SKM-1 (cell line): Measurements from ENCODE around the gene BIRC6.
A peak's percentile ranks its signal among the peaks of the same experiment; 100 is the strongest.
"Not testable (repeated sequence)": the region's sequence is repeated elsewhere in the genome, so short reads cannot be mapped to it uniquely, and the experiment has no call there.

Source experiments
- DNase-seq: peaks from one replicate; lab custom pipeline; 2025; ENCODE audit not compliant: unreplicated experiment; lab: John Stamatoyannopoulos, UW

BIRC6 gene

DNA sequence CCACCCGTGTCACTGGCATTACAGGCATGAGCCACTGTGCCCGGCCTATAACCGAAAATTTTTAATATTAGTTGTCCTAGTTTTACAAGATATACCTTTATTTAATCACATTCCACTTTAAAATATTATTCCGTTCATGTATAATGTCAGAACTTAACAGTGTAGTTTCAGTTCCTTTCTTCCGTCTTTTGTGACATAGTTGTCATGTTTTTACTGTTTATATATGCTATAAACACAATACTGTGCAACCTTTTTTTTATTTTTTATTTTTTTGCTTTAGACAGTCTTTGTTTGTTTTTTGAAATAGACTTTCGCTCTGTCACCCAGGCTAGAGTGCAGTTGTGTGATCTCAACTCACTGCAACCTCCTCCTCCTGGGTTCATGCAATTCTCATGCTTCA lies 141.5 kb downstream of the BIRC6 start:
- DNase-seq: no peak

DNA sequence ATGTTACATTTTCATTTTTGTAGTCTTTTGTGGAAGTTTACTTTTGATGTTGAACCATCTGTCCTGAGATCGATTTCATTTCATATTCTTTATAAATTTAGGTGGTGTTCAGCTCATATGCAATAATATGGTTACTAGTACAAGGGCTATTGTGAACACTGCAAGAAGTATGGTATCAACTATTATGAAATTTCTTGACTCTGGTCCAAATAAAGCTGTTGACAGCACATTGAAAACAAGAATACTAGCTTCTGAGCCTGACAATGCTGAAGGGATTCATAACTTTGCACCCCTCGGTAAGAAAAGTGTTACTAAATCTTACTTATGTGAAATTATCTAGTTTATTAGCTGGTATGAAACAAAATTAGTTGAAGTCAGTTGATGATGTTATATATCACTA lies 146.1 kb downstream of the BIRC6 start:
- DNase-seq: no peak

DNA sequence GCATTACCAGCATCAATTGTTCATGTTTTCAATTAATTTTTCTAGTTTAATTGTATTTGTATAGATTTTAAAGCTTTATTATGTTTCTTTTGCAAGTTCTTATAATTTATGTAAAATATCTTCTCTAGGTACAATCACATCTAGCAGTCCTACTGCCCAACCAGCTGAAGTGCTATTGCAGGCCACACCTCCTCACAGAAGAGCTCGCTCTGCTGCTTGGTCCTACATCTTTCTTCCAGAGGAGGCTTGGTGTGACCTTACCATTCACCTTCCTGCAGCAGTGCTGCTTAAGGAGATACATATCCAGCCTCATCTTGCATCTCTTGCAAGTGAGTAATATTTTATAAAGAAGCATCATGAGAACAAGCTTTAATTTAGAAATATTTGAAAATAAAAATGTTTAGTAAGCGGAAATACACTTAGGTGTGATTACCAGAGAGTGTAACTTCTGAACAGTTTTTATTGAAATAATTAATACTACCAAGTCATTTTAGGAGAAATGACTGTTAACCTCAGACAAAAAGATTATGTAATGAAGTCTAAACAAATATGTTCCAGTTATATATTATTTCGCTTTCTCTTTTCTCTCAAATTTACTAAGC lies 148.2 kb downstream of the BIRC6 start:
- no peak for DNase-seq

DNA sequence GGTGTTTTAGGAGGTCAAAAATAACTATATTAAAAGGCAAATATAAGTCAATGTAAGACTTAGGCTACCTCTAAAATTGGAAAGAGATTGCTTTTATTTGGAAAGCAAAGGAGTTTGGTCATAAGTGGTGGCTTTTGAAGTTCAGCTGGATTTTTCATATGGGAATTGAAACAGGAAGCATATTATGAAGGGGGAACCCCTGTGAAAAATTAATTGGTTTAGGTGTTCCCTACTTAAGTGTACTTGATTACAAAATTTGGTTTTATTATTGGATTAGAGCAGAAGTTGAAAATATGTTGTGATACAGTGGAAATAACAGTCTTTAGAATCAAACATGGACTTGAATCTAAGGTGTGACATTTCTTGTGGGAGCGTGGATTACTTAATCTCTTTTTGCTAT lies 149.6 kb downstream of the BIRC6 start:
- no peak for DNase-seq

DNA sequence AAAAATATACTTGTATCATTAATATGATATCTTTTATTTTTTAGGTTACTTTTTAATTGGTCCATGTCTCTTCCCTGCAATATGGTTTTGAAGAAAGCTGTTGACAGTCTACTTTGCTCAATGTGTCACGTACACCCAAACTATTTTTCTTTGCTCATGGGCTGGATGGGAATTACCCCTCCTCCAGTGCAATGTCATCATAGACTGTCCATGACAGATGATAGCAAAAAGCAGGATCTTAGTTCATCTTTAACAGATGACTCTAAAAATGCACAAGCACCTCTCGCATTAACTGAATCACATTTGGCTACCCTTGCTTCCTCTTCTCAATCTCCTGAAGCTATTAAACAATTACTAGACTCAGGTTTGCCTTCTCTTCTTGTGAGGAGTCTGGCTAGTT lies 158.1 kb downstream of the BIRC6 start:
- no peak for DNase-seq

DNA sequence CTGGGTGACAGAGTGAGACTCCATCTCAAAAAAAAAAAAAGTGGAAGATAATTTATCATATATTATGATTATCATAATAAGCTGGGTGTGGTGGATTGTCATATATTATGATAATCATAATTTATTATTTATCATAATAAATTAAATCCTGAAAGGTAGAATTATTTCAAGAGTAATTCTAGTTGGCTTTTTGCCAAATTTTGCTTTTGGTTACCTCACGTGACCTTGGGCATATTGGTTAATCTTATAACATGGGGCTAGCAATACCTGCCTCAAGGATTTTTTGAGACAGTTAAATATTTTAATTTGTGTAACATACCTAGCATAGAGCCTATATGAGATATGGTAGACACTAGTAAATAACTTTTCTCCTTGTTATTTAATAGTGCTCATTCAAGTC lies 159.7 kb downstream of the BIRC6 start:
- no peak for DNase-seq

DNA sequence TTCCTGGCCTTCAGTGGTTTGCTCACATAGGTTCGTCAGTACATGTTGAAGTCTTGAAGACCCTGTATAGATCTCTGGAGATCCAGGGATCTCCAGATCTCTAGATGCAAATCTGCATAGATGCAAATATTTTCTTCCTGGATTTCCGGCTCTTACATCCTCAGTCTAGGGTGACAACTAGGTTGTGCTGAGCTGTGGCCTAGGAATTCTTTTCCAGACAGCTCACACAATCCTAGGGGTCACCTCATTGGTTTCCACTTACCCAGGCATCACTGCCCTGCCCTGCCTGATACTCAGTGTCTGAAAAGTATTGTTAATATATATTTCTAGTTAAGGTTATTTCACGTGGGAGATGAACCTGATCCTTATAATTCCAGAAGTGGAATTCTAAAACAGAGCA lies 165.9 kb downstream of the BIRC6 start:
- DNase-seq: no peak

DNA sequence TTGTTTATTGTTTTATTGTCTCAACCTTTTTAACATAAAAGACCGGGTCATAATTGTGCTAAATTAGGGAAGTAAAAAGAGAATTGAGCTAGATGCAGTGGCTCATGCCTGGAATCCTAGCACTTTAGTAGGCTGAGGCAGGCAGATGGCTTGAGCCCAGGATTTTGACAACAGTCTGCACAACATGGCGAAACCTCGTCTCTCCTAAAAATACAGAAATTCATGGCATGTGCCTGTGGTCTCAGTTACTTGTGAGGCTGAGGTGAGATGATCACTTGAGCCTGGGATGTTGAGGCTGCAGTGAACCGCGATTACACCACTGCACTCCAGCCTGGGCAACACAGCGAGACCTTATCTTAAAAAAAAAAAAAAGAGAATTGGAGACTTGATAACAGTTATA lies 166.9 kb downstream of the BIRC6 start:
- DNase-seq: no peak

DNA sequence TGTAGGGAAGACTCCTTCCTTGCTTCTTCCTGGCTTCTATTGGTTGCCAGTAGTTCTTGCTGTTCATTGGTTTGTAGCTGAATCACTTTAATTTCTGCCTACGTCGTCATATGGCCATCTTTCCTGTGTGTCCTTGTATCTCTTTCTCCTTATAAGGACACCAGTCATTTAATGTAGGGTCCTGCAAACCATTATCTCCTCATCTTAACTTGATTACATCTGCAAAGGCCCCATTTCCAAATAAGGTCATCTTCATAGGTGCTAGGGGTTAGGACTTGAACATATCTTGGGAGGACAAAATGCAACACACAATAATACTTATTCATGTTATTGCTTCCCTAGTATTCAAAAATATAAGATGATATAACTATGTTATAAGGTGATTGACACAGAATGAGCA lies 175.5 kb downstream of the BIRC6 start:
- no peak for DNase-seq

DNA sequence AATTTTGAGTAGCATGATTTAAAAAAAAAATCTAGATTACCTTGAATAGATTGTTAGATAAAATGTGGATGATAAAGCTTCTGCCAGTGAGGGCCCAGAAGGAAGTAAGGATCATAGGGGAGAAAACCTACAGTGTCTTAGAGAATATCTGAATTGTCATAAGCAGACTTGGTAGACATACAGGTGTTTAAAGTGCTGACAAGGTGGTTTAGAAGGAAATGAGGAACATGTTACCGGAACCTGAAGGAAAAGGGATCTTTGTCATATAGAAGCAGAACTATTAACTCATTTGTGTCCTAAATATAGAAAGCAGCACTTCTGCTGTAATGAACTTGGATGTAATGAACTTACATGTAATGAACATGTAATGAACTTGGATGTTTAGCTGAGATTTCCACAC lies 176.1 kb downstream of the BIRC6 start:
- DNase-seq: no peak

DNA sequence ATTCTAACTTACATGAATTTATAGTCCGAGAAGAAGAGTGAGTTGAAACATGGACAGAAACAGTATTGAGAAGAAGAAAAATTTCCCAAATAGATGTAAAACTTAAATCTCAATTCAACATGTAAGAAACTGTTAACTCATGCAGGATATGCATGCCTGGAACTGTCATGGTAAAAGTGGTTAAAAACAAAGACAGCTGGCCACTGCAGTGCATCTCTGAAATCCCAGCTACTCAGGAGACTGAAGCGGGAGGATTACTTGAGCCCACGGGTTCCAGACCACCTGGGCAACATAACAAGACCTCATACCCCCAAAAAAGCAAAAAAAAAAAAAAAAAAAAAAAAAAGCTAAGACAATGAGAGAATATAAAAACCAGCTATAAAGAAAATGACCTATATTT lies 178.0 kb downstream of the BIRC6 start:
- DNase-seq: no peak

DNA sequence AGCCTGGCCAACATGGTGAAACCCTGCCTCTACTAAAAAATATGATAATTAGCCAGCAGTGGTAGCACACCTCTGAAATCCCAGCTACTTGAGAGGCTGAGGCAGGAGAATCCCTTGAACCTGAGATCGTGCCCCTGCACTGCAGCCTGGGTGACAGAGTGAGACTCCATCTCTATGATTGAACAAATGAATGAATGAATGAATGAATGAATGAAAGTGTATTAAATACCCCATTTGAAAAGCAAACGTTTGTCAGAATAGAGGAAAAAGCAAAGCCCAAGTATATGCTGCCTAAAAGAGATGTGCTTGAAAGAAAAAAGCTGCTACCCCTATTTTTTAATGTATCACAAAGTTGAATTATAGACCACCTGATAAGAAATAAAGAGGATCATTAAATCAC lies 181.9 kb downstream of the BIRC6 start:
- DNase-seq: no peak

DNA sequence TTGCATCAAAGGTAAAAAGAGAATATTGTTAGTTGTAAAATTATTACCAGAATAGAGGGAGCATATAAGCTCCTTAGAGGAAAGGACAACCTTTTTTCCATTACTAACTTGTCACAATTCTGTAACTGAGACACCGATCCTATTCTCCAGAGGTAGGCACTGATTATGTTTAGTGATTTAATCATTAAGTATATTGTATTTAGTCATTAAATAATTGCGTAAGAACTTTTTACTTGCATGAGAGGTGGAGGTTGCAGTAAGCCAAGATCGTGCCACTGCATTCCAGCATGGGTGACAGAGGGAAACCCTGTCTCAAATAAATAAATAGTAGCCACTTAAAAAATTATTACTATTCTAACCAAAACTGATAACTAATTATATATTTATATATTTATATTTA lies 195.7 kb downstream of the BIRC6 start:
- DNase-seq: not testable (repeated sequence)

DNA sequence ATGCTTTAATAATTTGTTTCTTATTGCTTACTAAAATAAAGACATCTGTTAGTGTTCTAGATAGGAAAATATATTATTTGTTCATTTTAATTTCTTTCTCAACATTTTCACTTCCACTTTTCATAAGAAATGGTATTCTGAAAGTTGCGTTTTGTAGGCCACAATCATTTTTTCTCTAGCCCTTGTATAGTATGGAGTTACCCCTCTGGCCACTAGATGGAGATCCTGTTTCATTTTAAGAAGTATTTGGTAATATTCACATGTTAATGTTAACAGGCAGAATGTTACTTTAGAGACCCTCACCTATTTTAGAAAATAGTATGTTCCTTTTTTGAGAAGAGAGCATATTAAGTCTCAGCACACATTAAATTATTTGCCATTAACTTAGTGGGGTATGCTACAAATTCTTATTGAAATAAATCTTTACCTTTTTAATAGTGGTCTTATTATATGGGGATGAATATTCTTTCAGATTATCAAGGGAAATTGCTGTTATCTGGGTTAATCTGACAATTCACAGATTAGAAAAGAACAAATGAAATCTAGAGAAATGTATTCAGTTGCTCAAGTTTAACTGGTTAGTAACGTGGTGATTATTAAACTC lies 197.1 kb downstream of the BIRC6 start:
- peak; percentile 67 for DNase-seq

DNA sequence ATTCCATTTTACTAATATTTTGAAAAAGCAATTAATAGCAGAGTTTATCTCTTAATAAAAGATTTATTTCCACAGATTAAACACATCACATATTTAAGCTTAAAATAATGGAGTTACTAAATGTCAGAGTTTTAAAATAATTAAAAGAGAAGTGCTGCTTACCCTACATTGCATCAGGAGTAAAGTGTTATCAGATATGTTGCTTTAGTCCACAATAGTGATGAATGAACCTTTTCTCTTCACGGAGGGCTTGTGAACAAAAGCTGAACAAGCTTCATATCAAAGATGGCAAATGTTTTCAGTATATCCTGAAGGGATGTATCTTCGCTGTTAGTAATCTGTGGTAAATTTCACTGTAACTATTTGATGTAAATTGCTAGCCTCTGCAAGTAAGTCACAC lies 201.7 kb downstream of the BIRC6 start:
- DNase-seq: no peak

DNA sequence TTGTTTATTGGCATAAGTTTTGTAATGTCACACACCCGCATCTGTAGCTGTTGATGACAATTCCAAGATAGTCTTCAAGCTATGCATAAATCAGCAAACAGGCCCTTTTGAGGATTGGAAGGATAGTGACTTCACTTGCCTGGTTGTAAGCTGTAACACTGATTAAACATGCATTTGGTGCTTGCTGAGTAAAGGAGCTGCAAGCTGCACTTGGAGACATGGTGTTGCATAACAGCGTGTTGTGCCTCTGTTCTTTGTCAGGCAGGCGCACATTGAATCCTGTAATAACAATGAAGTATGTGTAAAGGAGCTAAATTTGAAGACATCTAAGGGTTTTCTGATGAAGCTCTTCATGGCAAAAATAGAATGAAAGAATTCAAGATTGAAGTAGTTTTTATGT lies 202.3 kb downstream of the BIRC6 start:
- no peak for DNase-seq

DNA sequence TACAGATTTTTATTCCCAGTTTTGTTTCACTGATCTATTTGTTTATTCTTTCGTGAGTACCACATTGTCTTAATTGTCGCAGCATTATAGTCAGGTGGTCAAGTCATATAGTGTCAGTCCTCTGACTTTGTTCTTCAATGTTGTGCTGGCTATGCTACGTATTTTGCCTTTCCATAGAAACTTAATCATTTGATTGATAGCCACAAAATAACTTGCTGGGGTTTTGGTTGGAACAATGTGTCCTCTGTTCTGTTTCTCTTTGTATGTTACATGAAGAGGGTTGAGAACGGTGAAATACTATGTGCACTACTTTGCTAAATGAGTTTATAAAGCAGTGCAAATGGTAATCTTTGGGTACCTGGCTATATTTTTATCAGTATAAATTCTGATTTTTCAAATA lies 206.1 kb downstream of the BIRC6 start:
- no peak for DNase-seq

DNA sequence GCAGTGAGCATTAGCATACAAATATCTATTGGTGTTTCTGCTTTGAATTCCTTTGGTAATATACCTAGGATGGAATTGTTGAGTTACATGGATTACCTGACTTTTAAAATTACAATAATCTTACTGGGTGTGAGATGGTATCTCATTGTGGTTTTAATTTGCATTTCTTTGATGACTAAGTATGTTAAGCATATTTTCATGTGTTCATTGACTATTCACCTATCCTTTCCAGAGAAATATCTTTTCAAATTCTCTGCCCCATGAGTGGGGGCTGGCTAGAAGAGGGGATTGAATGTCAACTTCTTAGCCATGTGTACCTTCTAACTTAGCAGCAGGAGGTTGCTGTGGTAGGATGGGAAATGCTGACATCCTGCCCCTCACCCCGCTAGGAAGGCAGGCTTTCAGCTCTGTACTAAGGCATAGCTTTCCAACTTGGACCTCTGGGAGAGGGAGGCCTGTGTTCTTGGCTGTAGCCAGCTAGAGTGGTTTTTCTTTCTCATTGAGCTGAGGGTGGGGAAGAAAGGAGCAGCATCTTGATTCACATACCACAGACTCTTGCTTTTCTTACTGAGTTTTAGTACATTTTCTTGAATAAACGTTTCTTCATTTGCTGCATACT lies 207.7 kb downstream of the BIRC6 start:
- no peak for DNase-seq

DNA sequence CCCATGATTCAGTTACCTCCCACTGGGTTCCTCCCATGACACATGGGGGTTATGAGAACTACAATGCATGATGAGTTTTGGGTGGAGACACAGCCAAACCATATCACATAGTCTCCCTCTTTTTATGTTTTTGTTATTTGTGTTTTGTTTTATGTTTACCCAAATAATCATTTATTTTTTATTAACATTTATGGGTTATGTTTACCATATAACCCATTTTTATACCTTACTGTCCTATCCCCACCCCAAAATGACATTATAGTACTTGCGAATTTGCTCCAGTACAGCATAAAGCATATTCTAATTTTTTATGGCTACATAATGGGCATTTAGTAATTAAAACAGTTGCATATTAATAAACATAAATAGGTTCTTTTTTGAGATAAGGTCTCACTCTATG lies 209.1 kb downstream of the BIRC6 start:
- no peak for DNase-seq

DNA sequence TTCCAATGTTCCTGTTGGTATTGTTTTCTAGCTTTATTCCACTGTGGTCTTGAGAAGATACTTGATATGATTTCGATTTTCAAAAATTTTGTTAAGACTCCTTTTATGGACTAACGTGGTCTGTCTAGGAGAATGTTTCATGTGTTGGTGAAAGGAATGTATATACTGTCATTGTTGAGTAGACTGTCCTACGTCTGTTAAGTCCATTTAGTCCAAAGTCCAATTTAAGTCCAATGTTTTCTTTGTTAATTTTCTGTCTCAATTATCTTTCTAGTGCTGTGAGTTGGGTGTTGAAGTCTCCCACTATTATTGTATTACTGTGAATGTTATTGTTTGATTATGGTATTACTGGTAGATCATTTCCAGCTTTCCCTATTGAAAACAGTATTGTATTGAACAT lies 215.2 kb downstream of the BIRC6 start:
- no peak for DNase-seq

DNA sequence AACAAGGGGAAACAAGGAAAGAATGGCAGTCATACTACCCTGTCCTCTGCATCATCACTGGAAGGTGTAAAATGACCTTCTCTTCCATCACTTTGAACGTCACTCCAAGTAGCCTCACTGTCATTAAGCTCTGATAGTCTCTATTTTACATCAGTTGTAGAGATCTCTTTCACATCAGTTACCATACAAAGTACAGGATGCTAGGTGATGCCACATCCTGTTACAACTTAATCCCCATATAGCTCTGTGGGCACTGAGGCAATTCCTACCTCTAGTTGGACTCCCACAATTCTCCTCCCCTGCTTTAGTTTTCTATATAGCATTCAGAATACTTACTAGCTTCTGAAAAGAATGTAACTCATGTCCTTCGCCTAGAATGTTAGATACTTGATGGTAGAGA lies 215.9 kb downstream of the BIRC6 start:
- DNase-seq: no peak

DNA sequence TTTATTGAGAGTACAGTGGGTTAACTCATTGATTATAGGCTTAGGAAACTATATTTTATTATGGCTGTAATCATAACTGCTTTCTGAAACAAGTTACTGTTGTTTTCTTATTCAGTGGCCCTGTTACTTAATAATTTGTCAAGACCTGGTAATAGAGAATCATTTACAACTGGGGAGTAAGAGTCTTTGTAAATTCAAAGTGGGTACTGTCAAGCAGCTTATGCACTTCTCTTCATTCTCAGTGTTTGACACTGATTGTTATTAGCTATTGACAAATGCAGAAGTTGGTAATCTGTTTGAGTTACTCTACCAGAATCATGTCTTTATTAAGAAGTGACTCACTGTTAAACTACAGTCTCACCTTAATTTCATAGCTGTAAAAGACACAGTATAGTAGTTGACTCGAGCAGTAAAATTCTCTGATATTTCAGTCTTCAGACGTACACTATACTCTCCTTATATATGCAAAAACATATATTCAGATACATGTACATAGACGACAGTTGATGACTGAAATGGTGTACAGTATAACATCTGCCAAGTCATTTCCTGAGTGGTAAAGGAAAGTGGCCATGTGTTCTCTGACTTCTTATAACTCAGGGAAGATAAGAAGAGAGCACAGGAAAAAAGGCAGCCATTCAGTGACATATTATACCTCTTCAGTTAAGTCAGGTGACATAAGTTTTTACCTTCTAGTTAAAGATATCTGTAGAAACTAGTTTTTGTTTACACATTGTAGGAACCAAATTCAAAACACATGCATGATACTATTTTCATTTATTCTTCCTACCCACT lies 235.0 kb downstream of the BIRC6 start:
- no peak for DNase-seq
